Thyroid gland (tissue), 4 donors: ENCODE results near the gene TEX10.

ENCODE experiments used
- CTCF ChIP-seq, 6 experiments: fragments of 200-600 bp in 3 of 6; fragments of 450-650 bp in 3 of 6; sonication (generic) in 3 of 6; IDR thresholded peaks; one replicate each; pipeline ENCODE4 v1.5.1; 2016 to 2019; ENCODE audit warnings: antibody characterized with exemption in 6 of 6, mild to moderate bottlenecking in 2 of 6, inconsistent platforms in 1 of 6, moderate library complexity in 1 of 6
- POLR2A ChIP-seq, 2 donors: fragments of 450-650 bp; IDR thresholded peaks; one replicate each; pipeline ENCODE4 v1.6.1; 2017; ENCODE audit warnings: antibody characterized with exemption in 2 of 2, mild to moderate bottlenecking in 2 of 2, moderate library complexity in 1 of 2

- no peak for TF ChIP-seq CTCF (IDR thresholded peaks at IDR 0.05)
- no peak for TF ChIP-seq POLR2A (IDR thresholded peaks at IDR 0.05)
Observed at GRCh38 chr9:100309992-100310391, 42.8 kb downstream of the TEX10 start.
